ENCODE data around the gene PHLDB2.

- TF ChIP-seq MTA2 (IDR thresholded peaks at IDR 0.05; ENCODE audit: low read depth) (no peak), EZH2 (IDR thresholded peaks at IDR 0.05; ENCODE audit: borderline replicate concordance, control insufficient read depth, low read depth, low read length) (no peak), USF2 (IDR thresholded peaks at IDR 0.05; ENCODE audit: borderline replicate concordance, low read depth, low read length) (no peak), PML (IDR thresholded peaks at IDR 0.05; ENCODE audit: low read length) (no peak), CTCF (IDR thresholded peaks at IDR 0.05 in 2 of 3, conservative IDR thresholded peaks at IDR 0.05 in 1 of 3; ENCODE audit: control insufficient read depth in 2 of 3, extremely low read depth in 1 of 3, insufficient read depth in 1 of 3, low read depth in 3 of 3, low read length in 3 of 3) (no peak), NBN (IDR thresholded peaks at IDR 0.05) (no peak), TCF7 (IDR thresholded peaks at IDR 0.05; ENCODE audit: borderline replicate concordance) (no peak), POLR2AphosphoS2 (IDR thresholded peaks at IDR 0.05; ENCODE audit: low read depth, low read length) (no peak), BHLHE40 (IDR thresholded peaks at IDR 0.05; ENCODE audit: borderline replicate concordance in 1 of 2, low read depth in 2 of 2, low read length in 1 of 2) (no peak), CHD2 (IDR thresholded peaks at IDR 0.05; ENCODE audit: borderline replicate concordance, low read depth, low read length) (no peak), IKZF2 (IDR thresholded peaks at IDR 0.05) (no peak), EP300 (IDR thresholded peaks at IDR 0.05; ENCODE audit: borderline replicate concordance in 1 of 2, control insufficient read depth in 1 of 2, low read depth in 2 of 2, low read length in 2 of 2) (no peak), TBL1XR1 (IDR thresholded peaks at IDR 0.05; ENCODE audit: low read depth, low read length) (no peak)
Observed at GRCh38 chr3:111951032-111951431, 92.0 kb downstream of the PHLDB2 start.
